Ovary (tissue), 3 donors: ENCODE results near the gene PTPRCAP.

Experiments used
- CTCF ChIP-seq, 3 donors: fragments of 450-650 bp in 2 of 3; fragments of 200-600 bp in 1 of 3; IDR thresholded peaks; one replicate each; pipeline versions ENCODE4 v1.5.1 to v1.8.0; 2016 to 2022; ENCODE audit warnings: antibody characterized with exemption in 3 of 3, mild to moderate bottlenecking in 1 of 3
- EP300 ChIP-seq: sonication (generic); formaldehyde crosslinking; IDR thresholded peaks from one replicate; pipeline ENCODE4 v1.6.1; 2017; ENCODE audit warnings: antibody characterized with exemption
- POLR2A ChIP-seq: fragments of 450-650 bp; IDR thresholded peaks from one replicate; pipeline ENCODE4 v1.6.1; 2017; ENCODE audit warnings: antibody characterized with exemption, mild to moderate bottlenecking, moderate library complexity
- donor health status: DM: no; HTN: no; CAD: no.

- TF ChIP-seq CTCF (IDR thresholded peaks at IDR 0.05) (no peak), POLR2A (no peak), EP300 (no peak)
Measured at GRCh38 chr11:67466367-67466766, 28.9 kb upstream of the PTPRCAP start.
